T-cell (primary cell): ENCODE measurements around the gene TSG101. TPM values are rescaled to one million over a fixed set of nuclear protein-coding genes. Genes with fewer than 3 reads are reported as not detected.

ENCODE experiments used
- ATAC-seq, 4 experiments: fragments of 200-7000 bp in 3 of 4; fragments of 150-1000 bp in 1 of 4; cut with Tn5 transposase; replicated peaks in 1 of 4; 1 replicate in 3 of 4; 2 replicates in 1 of 4; pipeline ENCODE4 v1.10.0; 2021; ENCODE audit warnings: moderate library complexity in 3 of 4, mild to moderate bottlenecking in 2 of 4, moderate number of reproducible peaks in 1 of 4
- CTCF ChIA-PET, 2 donors: fragments of 300-600 bp; sonication (Branson Sonifier 250); formaldehyde crosslinking; loops; one replicate each; lab custom pipeline; 2022; ENCODE audit warnings: antibody characterized with exemption in 2 of 2; lab: Charles Lee
- POLR2A ChIA-PET, 2 donors: fragments of 300-600 bp; sonication (Branson Sonifier 250); formaldehyde crosslinking; loops; one replicate each; lab custom pipeline; 2022; ENCODE audit warnings: antibody characterized with exemption in 2 of 2; lab: Charles Lee
- DNase-seq, 35 experiments: peaks; one replicate each; pipeline versions ENCODE4 v3.0.0 to v3.0.0-alpha.2; 2013 to 2023
- H3K27ac ChIP-seq: one replicate; pipeline ENCODE4 v1.5.1; 2013; ENCODE audit warnings: low read length
- H3K27me3 ChIP-seq, 2 experiments: replicated peaks in 1 of 2; 1 replicate in 1 of 2; 2 replicates in 1 of 2; pipeline versions ENCODE4 v1.6.1 to v1.7.0; 2013; ENCODE audit warnings: low read length in 1 of 2, mixed read lengths in 1 of 2; ENCODE audit not compliant: control insufficient read depth in 2 of 2, insufficient read depth in 2 of 2; ENCODE audit errors: extremely low read depth in 1 of 2
- H3K36me3 ChIP-seq, 2 donors: 1 replicate in 1 of 2; 2 replicates in 1 of 2; pipeline versions ENCODE4 v1.6.1 to v1.7.0; 2013; ENCODE audit warnings: low read length in 1 of 2; ENCODE audit not compliant: control insufficient read depth in 2 of 2, insufficient read depth in 1 of 2; ENCODE audit errors: extremely low read depth in 1 of 2
- H3K4me1 ChIP-seq, 2 experiments: 1 replicate in 1 of 2; 2 replicates in 1 of 2; pipeline versions ENCODE4 v1.6.1 to v1.7.0; 2013; ENCODE audit warnings: low read length in 2 of 2, mixed read lengths in 1 of 2; ENCODE audit not compliant: insufficient read depth in 2 of 2, control insufficient read depth in 1 of 2; ENCODE audit errors: extremely low read depth in 1 of 2
- H3K4me3 ChIP-seq, 2 donors: 1 replicate in 1 of 2; 2 replicates in 1 of 2; pipeline versions ENCODE4 v1.5.1 to v1.7.0; 2013; ENCODE audit warnings: mild to moderate bottlenecking in 2 of 2, low read length in 1 of 2, moderate library complexity in 1 of 2; ENCODE audit not compliant: control insufficient read depth in 1 of 2; ENCODE audit errors: extremely low read depth in 1 of 2
- H3K9me3 ChIP-seq: 2 replicates; pipeline ENCODE4 v1.7.0; 2013
- H3K27ac Mint-ChIP-seq, 2 donors: one replicate each; pipeline ENCODE4 v1.8.0; 2020 to 2021; ENCODE audit warnings: mild to moderate bottlenecking in 2 of 2, mixed read lengths in 2 of 2
- H3K27me3 Mint-ChIP-seq, 2 donors: one replicate each; pipeline ENCODE4 v1.8.0; 2021 to 2022; ENCODE audit warnings: mixed read lengths in 2 of 2
- H3K36me3 Mint-ChIP-seq: one replicate; pipeline ENCODE4 v1.8.0; 2021; ENCODE audit warnings: mixed read lengths
- H3K4me1 Mint-ChIP-seq, 3 donors: one replicate each; pipeline ENCODE4 v1.8.0; 2020 to 2022; ENCODE audit warnings: mixed read lengths in 3 of 3, mild to moderate bottlenecking in 1 of 3
- H3K4me3 Mint-ChIP-seq, 3 donors: one replicate each; pipeline ENCODE4 v1.8.0; 2020 to 2022; ENCODE audit warnings: mild to moderate bottlenecking in 3 of 3, mixed read lengths in 3 of 3, moderate library complexity in 3 of 3
- H3K9me3 Mint-ChIP-seq, 3 donors: one replicate each; pipeline ENCODE4 v1.8.0; 2020 to 2022; ENCODE audit warnings: mixed read lengths in 3 of 3
- WGBS: methylation state at CpG from one replicate; pipeline ENCODE4 v1.1.5; 2013; ENCODE audit warnings: missing lambda C conversion rate; ENCODE audit not compliant: insufficient coverage; 5-methylcytosine and 5-hydroxymethylcytosine counted together
- total RNA-seq, 35 experiments: library from RNA in 6 of 35; stranded (reverse) in 6 of 35; fragments of 120-200 nt in 1 of 35; gene quantifications; one replicate each; pipeline versions ENCODE4 v1.2.1 to v1.2.4 and lab custom pipeline; 2013 to 2026

TSG101 gene
- total RNA-seq, 5 donors from 2014 or later (not counting 1 experiment from before 2014, with no cell fraction given): 13.6 to 38.8 (median 36.1) TPM

DNA sequence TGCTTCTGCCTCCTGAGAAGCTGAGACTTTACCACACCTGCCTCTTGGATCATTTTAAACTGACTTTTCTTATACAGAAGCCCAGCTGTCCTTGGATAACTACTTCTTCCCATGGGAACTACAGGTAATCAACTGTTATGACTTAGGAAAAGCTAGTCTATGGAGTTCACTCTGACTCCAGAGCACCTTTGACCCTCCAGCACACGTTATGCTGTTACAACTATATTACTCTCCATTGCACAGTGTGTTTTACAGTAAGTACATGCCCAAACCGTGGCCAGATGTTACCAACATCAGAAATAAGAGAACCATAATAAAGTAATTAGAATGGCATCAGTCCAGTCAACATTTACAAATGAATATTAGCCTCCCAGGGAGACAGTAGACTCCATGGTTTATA lies 21.3 kb upstream of the TSG101 start:
- no peaks in the 10 kb centered on the region for H3K4me1 Mint-ChIP-seq
- CTCF ChIA-PET: interaction anchor here (0.5 to 1.2 kb wide), 2 partner anchors 21 to 202 kb away, joined by 3 read pairs; partner anchors contain the start of gene TSG101 (in 1 of the 2)
- POLR2A ChIA-PET: no interaction called here

DNA sequence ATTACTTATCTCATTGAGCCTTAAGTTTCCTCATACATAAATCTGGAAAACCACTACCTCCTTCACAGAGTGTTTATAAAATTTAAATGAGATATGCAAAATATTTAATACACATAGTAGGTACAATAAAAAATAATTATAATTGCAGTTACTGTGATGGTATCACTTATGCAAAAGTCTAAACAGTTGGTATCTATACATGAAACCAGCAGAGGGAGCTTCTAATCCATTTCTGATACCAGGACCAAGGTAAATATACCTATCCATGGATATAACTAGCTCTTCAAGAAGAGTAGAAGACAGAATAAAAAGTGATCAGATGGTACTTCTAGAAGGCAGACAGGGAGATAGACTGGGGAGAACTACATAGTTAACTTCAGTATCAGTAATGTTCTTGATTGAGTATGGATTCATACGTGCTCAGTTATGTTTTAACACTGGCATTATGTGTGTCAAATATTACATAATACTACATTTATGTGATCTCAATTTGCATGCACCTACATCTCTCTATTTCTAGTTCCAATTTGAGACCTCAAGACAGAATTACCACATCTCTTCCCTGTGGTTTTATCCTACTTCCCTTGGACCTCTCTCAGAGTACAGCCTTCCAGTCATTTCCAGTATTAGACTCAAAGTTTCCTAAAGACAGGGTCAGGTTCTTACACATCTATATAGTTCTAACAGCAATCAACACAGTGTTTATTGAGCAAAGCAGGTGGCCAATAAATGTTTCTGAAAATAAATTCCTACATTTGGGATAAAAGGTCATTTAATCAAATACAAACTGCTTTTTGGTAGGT lies 13.7 kb upstream of the TSG101 start:
- Histone ChIP-seq H3K4me3 (no peak overlapping the region), H3K9me3 (no peaks in the 10 kb centered on the region), H3K4me1 (no peaks in the 10 kb centered on the region), H3K27ac (no peak overlapping the region), H3K36me3 (peaks cover 2 to 11% of the 10 kb centered on the region in 2 donors), H3K27me3 (no peaks in the 10 kb centered on the region)
- peaks cover 4% of the 10 kb centered on the region for H3K36me3 Mint-ChIP-seq
- H3K27ac Mint-ChIP-seq: peak overlapping the region in 1 of 2 donors; percentile 29
- ChIA-PET POLR2A (no interaction called here), CTCF (interaction anchor here (0.5 to 2.8 kb wide), 39 partner anchors 9 to 425 kb away, joined by 3 to 22 read pairs (median 4); partner anchors contain the start of genes LDHA (in 1 of the 2) and TSG101 (in 1 of the 2))
- H3K4me3 Mint-ChIP-seq: no peak overlapping the region
- no peaks in the 10 kb centered on the region for H3K9me3 Mint-ChIP-seq
- WGBS: no CpG with 5 or more reads among the region's 1 CpG
- H3K4me1 Mint-ChIP-seq: peaks cover 0 to 1% (median 1%) of the 10 kb centered on the region in 3 donors
- no peaks in the 10 kb centered on the region for H3K27me3 Mint-ChIP-seq
- DNase-seq: peak in 1 of 35 experiments; percentile 65
- ATAC-seq: peak; percentile 58 to 68 (median 61)

More for the DNA sequence above, 21.3 kb upstream of the TSG101 start:
- no peaks in the 10 kb centered on the region for H3K9me3 Mint-ChIP-seq
- no peak for ATAC-seq
- no CpG with 5 or more reads among the region's 2 CpGs for WGBS
- no peak overlapping the region for H3K4me3 Mint-ChIP-seq
- peaks cover 3 to 16% of the 10 kb centered on the region in 2 donors for H3K36me3 ChIP-seq
- no peak overlapping the region for H3K27ac ChIP-seq
- H3K27me3 ChIP-seq: no peaks in the 10 kb centered on the region
- no peaks in the 10 kb centered on the region for H3K9me3 ChIP-seq
- H3K27me3 Mint-ChIP-seq: no peaks in the 10 kb centered on the region
- no peak for DNase-seq
- H3K4me1 ChIP-seq: no peaks in the 10 kb centered on the region
- H3K27ac Mint-ChIP-seq: no peak overlapping the region
- H3K36me3 Mint-ChIP-seq: peaks cover 12% of the 10 kb centered on the region
- H3K4me3 ChIP-seq: no peak overlapping the region

- Mint-ChIP-seq H3K36me3 (no peaks in the 10 kb centered on the region), H3K27ac (no peak overlapping the region), H3K4me1 (peaks cover 0 to 1% (median 1%) of the 10 kb centered on the region in 3 donors), H3K27me3 (no peaks in the 10 kb centered on the region), H3K9me3 (no peaks in the 10 kb centered on the region), H3K4me3 (no peak overlapping the region)
- H3K27ac ChIP-seq: no peak overlapping the region
- 80% methylated on average over 1 of the region's 1 CpG for WGBS
- peaks cover 0 to 3% of the 10 kb centered on the region in 2 donors for H3K36me3 ChIP-seq
- H3K4me1 ChIP-seq: no peaks in the 10 kb centered on the region
- POLR2A ChIA-PET: interaction anchor here in 1 of 2 donors (0.7 kb wide), 1 partner anchor 13 kb away, joined by 3 read pairs; no protein-coding TSS in a partner anchor
- no peaks in the 10 kb centered on the region for H3K27me3 ChIP-seq
- no peak for ATAC-seq
- CTCF ChIA-PET: interaction anchor here in 1 of 2 donors (1.0 kb wide), 1 partner anchor 186 kb away, joined by 3 read pairs; no protein-coding TSS in a partner anchor
- no peak for DNase-seq
- H3K4me3 ChIP-seq: no peak overlapping the region
- no peaks in the 10 kb centered on the region for H3K9me3 ChIP-seq
Observed at GRCh38 chr11:18536209-18536608, 9.5 kb upstream of the TSG101 start.

GRCh38 chr11:18534245-18534644 lies 7.5 kb upstream of the TSG101 start:
- no peaks in the 10 kb centered on the region for H3K27me3 Mint-ChIP-seq
- H3K27me3 ChIP-seq: no peaks in the 10 kb centered on the region
- ChIA-PET POLR2A (no interaction called here), CTCF (interaction anchor here in 1 of 2 donors (0.7 to 1.5 kb wide), 2 partner anchors 12 to 230 kb away, joined by 3 to 5 read pairs; no protein-coding TSS in a partner anchor)
- WGBS: no CpG with 5 or more reads among the region's 1 CpG
- H3K9me3 Mint-ChIP-seq: no peaks in the 10 kb centered on the region
- no peak overlapping the region for H3K4me3 ChIP-seq
- no peak overlapping the region for H3K4me3 Mint-ChIP-seq
- no peak overlapping the region for H3K27ac Mint-ChIP-seq
- no peak for DNase-seq
- no peak overlapping the region for H3K27ac ChIP-seq
- H3K4me1 Mint-ChIP-seq: peaks cover 0 to 4% (median 2%) of the 10 kb centered on the region in 3 donors
- no peak for ATAC-seq
- H3K9me3 ChIP-seq: no peaks in the 10 kb centered on the region
- peaks cover 0 to 3% of the 10 kb centered on the region in 2 donors for H3K36me3 ChIP-seq
- no peaks in the 10 kb centered on the region for H3K36me3 Mint-ChIP-seq
- H3K4me1 ChIP-seq: no peaks in the 10 kb centered on the region

- CTCF ChIA-PET: interaction anchor here (0.5 to 0.7 kb wide), 8 partner anchors 9 to 211 kb away, joined by 3 to 5 read pairs (median 3); partner anchors contain the start of gene HPS5 (in 1 of the 2)
- H3K9me3 ChIP-seq: no peaks in the 10 kb centered on the region
- Mint-ChIP-seq H3K4me3 (no peak overlapping the region), H3K36me3 (no peaks in the 10 kb centered on the region), H3K27me3 (no peaks in the 10 kb centered on the region), H3K9me3 (no peaks in the 10 kb centered on the region), H3K27ac (no peak overlapping the region), H3K4me1 (peaks cover 6 to 8% (median 7%) of the 10 kb centered on the region in 3 donors)
- no peak overlapping the region for H3K4me3 ChIP-seq
- POLR2A ChIA-PET: interaction anchor here (0.6 kb wide), 2 partner anchors 53 to 518 kb away, joined by 3 to 4 read pairs; no protein-coding TSS in a partner anchor
- DNase-seq (no peak), ATAC-seq (no peak)
- H3K4me1 ChIP-seq: no peaks in the 10 kb centered on the region
- H3K27me3 ChIP-seq: no peaks in the 10 kb centered on the region
- WGBS: 100% methylated on average over 3 of the region's 3 CpGs
- peaks cover 0 to 3% of the 10 kb centered on the region in 2 donors for H3K36me3 ChIP-seq
- no peak overlapping the region for H3K27ac ChIP-seq
Observed at GRCh38 chr11:18533365-18533764, 6.6 kb upstream of the TSG101 start.

DNA sequence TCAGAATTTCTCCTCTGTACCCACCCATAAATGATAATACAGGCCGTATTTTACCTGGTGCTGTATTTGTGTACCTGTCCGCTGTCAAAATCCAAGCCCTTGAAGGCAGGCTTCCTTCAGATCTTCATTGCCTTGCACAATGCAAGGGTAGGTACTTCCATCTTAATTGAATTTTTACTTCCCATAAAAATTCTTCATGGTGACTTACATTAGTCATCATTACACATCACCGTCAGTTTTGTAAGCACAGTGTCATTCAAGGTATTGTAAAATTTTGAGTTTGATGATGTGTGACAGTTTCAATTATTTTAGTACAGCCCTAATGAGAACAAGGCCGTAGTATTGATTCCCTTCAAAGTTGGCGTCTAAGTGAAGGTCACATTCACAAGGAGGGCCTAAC lies 770 bp upstream of the TSG101 start:
- ATAC-seq (no peak), DNase-seq (peak in 2 of 35 experiments; percentile 16 to 37)
- CTCF ChIA-PET: interaction anchor here in 1 of 2 donors (0.6 to 2.0 kb wide), 4 partner anchors 13 to 225 kb away, joined by 5 to 11 read pairs (median 6); partner anchors contain the start of genes SPTY2D1 and UEVLD
- Histone ChIP-seq H3K4me3 (peak overlapping the region; percentile 84 to 94), H3K9me3 (no peaks in the 10 kb centered on the region), H3K27me3 (no peaks in the 10 kb centered on the region), H3K36me3 (peaks cover 3 to 14% of the 10 kb centered on the region in 2 donors), H3K4me1 (peaks cover 9 to 24% of the 10 kb centered on the region in 2 experiments), H3K27ac (peak overlapping the region; percentile 100)
- H3K4me3 Mint-ChIP-seq: peak overlapping the region; percentile 97 to 100 (median 100)
- H3K4me1 Mint-ChIP-seq: peaks cover 46 to 51% (median 48%) of the 10 kb centered on the region in 3 donors
- peaks cover 17% of the 10 kb centered on the region for H3K36me3 Mint-ChIP-seq
- POLR2A ChIA-PET: interaction anchor here (0.7 to 2.6 kb wide), 7 partner anchors 33 to 206 kb away, joined by 3 to 20 read pairs (median 8); partner anchors contain the start of genes LDHA (in 2 of the 2), HPS5 (in 1 of the 2) and SPTY2D1 (in 1 of the 2)
- no peaks in the 10 kb centered on the region for H3K9me3 Mint-ChIP-seq
- WGBS: no CpG with 5 or more reads among the region's 5 CpGs
- peaks cover 0 to 2% of the 10 kb centered on the region in 2 donors for H3K27me3 Mint-ChIP-seq
- peak overlapping the region; percentile 100 for H3K27ac Mint-ChIP-seq
